Body of pancreas (tissue), 4 donors: ENCODE results near the gene CTF1.
"Not testable (repeated sequence)": the region's sequence is repeated elsewhere in the genome, so short reads cannot be mapped to it uniquely, and the experiment has no call there.

Experiments used
- CTCF ChIP-seq, 7 experiments: fragments of 450-650 bp in 4 of 7; fragments of 200-600 bp in 3 of 7; sonication (generic) in 3 of 7; IDR thresholded peaks; one replicate each; pipeline ENCODE4 v1.5.1; 2016 to 2019; ENCODE audit warnings: antibody characterized with exemption in 7 of 7
- POLR2A ChIP-seq, 3 donors: fragments of 450-650 bp; IDR thresholded peaks; one replicate each; pipeline ENCODE4 v1.6.1; 2016; ENCODE audit warnings: antibody characterized with exemption in 3 of 3, mild to moderate bottlenecking in 2 of 3

DNA sequence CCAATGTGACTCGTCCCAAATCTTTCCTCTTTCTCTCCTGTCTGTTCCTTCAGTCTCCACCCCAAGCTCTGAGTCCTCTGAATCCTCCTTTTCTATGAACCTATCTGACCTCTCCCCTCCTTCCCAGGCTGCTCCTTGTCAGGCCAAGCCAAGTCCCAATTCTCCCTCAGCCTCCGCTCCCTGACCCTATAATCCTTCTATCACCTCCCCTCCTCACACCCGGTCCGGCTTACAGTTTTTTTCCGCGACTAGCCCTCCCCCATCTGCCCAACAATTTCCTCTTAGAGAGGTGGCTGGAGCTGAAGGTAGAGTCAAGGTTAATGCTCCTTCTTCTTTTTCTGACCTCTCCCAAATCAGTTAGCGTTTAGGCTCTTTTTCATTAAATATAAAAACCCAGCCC lies 35.7 kb upstream of the CTF1 start:
- not testable (repeated sequence) for TF ChIP-seq POLR2A, CTCF (IDR thresholded peaks at IDR 0.05)
